Activated naive CD8-positive, alpha-beta T cell treated with anti-CD3 and anti-CD28 coated beads for 36 hours (primary cell): ENCODE results near the gene SMAD6. TPM values are rescaled to one million over a fixed set of nuclear protein-coding genes. Genes with fewer than 3 reads are reported as not detected.

Experiments
- DNase-seq: peaks from one replicate; pipeline ENCODE4 v3.0.0; 2021
- H3K27ac Mint-ChIP-seq: one replicate; pipeline ENCODE4 v1.8.0; 2022; ENCODE audit warnings: mild to moderate bottlenecking, moderate library complexity, mixed read lengths
- H3K27me3 Mint-ChIP-seq: one replicate; pipeline ENCODE4 v1.8.0; 2022; ENCODE audit warnings: mild to moderate bottlenecking, mixed read lengths
- H3K36me3 Mint-ChIP-seq: one replicate; pipeline ENCODE4 v1.8.0; 2021; ENCODE audit warnings: mild to moderate bottlenecking, mixed read lengths
- H3K4me1 Mint-ChIP-seq: one replicate; pipeline ENCODE4 v1.8.0; 2021; ENCODE audit warnings: mixed read lengths
- H3K4me3 Mint-ChIP-seq: one replicate; pipeline ENCODE4 v1.8.0; 2022; ENCODE audit warnings: mild to moderate bottlenecking, moderate library complexity, mixed read lengths
- H3K9me3 Mint-ChIP-seq: one replicate; pipeline ENCODE4 v1.8.0; 2022; ENCODE audit warnings: mixed read lengths
- total RNA-seq, 2 experiments: library from RNA; stranded (reverse); gene quantifications; one replicate each; pipeline ENCODE4 v1.2.3, GENCODE V29; 2021

The SMAD6 gene
- total RNA-seq, 2 experiments from 2014 or later: 0.04 to 0.10 TPM

GRCh38 chr15:66783725-66784124 lies 81.7 kb downstream of the SMAD6 start:
- Mint-ChIP-seq H3K9me3 (no peaks in the 10 kb centered on the region), H3K4me1 (no peaks in the 10 kb centered on the region), H3K27ac (no peak overlapping the region), H3K36me3 (no peaks in the 10 kb centered on the region), H3K27me3 (no peaks in the 10 kb centered on the region), H3K4me3 (no peak overlapping the region)
- no peak for DNase-seq

- H3K27ac Mint-ChIP-seq: no peak overlapping the region
- H3K36me3 Mint-ChIP-seq: no peaks in the 10 kb centered on the region
- H3K9me3 Mint-ChIP-seq: no peaks in the 10 kb centered on the region
- no peak overlapping the region for H3K4me3 Mint-ChIP-seq
- H3K27me3 Mint-ChIP-seq: no peaks in the 10 kb centered on the region
- no peaks in the 10 kb centered on the region for H3K4me1 Mint-ChIP-seq
- no peak for DNase-seq
Observed at GRCh38 chr15:66784174-66784573, 82.1 kb downstream of the SMAD6 start.

- DNase-seq: no peak
- Mint-ChIP-seq H3K4me1 (no peaks in the 10 kb centered on the region), H3K4me3 (no peak overlapping the region), H3K27me3 (no peaks in the 10 kb centered on the region), H3K9me3 (no peaks in the 10 kb centered on the region), H3K36me3 (no peaks in the 10 kb centered on the region), H3K27ac (no peak overlapping the region)
Observed at GRCh38 chr15:66785637-66786036, 83.6 kb downstream of the SMAD6 start.

- Mint-ChIP-seq H3K9me3 (no peaks in the 10 kb centered on the region), H3K27me3 (no peaks in the 10 kb centered on the region), H3K4me1 (no peaks in the 10 kb centered on the region), H3K4me3 (no peak overlapping the region), H3K27ac (no peak overlapping the region), H3K36me3 (no peaks in the 10 kb centered on the region)
- no peak for DNase-seq
Observed at GRCh38 chr15:66786222-66786621, 84.2 kb downstream of the SMAD6 start.

GRCh38 chr15:66786708-66787488 lies 84.9 kb downstream of the SMAD6 start:
- H3K4me1 Mint-ChIP-seq: no peaks in the 10 kb centered on the region
- H3K4me3 Mint-ChIP-seq: no peak overlapping the region
- H3K9me3 Mint-ChIP-seq: no peaks in the 10 kb centered on the region
- no peak overlapping the region for H3K27ac Mint-ChIP-seq
- DNase-seq: no peak
- H3K27me3 Mint-ChIP-seq: no peaks in the 10 kb centered on the region
- H3K36me3 Mint-ChIP-seq: no peaks in the 10 kb centered on the region

GRCh38 chr15:66787489-66787871 lies 85.4 kb downstream of the SMAD6 start:
- no peak overlapping the region for H3K27ac Mint-ChIP-seq
- H3K9me3 Mint-ChIP-seq: no peaks in the 10 kb centered on the region
- H3K4me1 Mint-ChIP-seq: no peaks in the 10 kb centered on the region
- DNase-seq: no peak
- H3K4me3 Mint-ChIP-seq: no peak overlapping the region
- H3K36me3 Mint-ChIP-seq: no peaks in the 10 kb centered on the region
- no peaks in the 10 kb centered on the region for H3K27me3 Mint-ChIP-seq

- no peaks in the 10 kb centered on the region for H3K36me3 Mint-ChIP-seq
- no peaks in the 10 kb centered on the region for H3K4me1 Mint-ChIP-seq
- H3K4me3 Mint-ChIP-seq: no peak overlapping the region
- H3K9me3 Mint-ChIP-seq: no peaks in the 10 kb centered on the region
- DNase-seq: no peak
- H3K27ac Mint-ChIP-seq: no peak overlapping the region
- H3K27me3 Mint-ChIP-seq: no peaks in the 10 kb centered on the region
Observed at GRCh38 chr15:66788024-66788423, 86.0 kb downstream of the SMAD6 start.

- no peak overlapping the region for H3K4me3 Mint-ChIP-seq
- no peaks in the 10 kb centered on the region for H3K27me3 Mint-ChIP-seq
- no peak for DNase-seq
- H3K36me3 Mint-ChIP-seq: no peaks in the 10 kb centered on the region
- no peaks in the 10 kb centered on the region for H3K4me1 Mint-ChIP-seq
- no peak overlapping the region for H3K27ac Mint-ChIP-seq
- no peaks in the 10 kb centered on the region for H3K9me3 Mint-ChIP-seq
Observed at GRCh38 chr15:66789029-66790025, 87.3 kb downstream of the SMAD6 start.

GRCh38 chr15:66795851-66796250 lies 93.8 kb downstream of the SMAD6 start:
- H3K4me1 Mint-ChIP-seq: no peaks in the 10 kb centered on the region
- no peaks in the 10 kb centered on the region for H3K9me3 Mint-ChIP-seq
- H3K4me3 Mint-ChIP-seq: no peak overlapping the region
- H3K36me3 Mint-ChIP-seq: no peaks in the 10 kb centered on the region
- no peaks in the 10 kb centered on the region for H3K27me3 Mint-ChIP-seq
- H3K27ac Mint-ChIP-seq: no peak overlapping the region
- no peak for DNase-seq

- H3K4me3 Mint-ChIP-seq: no peak overlapping the region
- no peaks in the 10 kb centered on the region for H3K9me3 Mint-ChIP-seq
- H3K27me3 Mint-ChIP-seq: no peaks in the 10 kb centered on the region
- no peaks in the 10 kb centered on the region for H3K36me3 Mint-ChIP-seq
- DNase-seq: no peak
- H3K27ac Mint-ChIP-seq: no peak overlapping the region
- no peaks in the 10 kb centered on the region for H3K4me1 Mint-ChIP-seq
Observed at GRCh38 chr15:66796343-66796742, 94.3 kb downstream of the SMAD6 start.

- H3K27ac Mint-ChIP-seq: no peak overlapping the region
- no peaks in the 10 kb centered on the region for H3K27me3 Mint-ChIP-seq
- DNase-seq: no peak
- H3K4me3 Mint-ChIP-seq: no peak overlapping the region
- no peaks in the 10 kb centered on the region for H3K36me3 Mint-ChIP-seq
- no peaks in the 10 kb centered on the region for H3K4me1 Mint-ChIP-seq
- no peaks in the 10 kb centered on the region for H3K9me3 Mint-ChIP-seq
Observed at GRCh38 chr15:66797921-66798320, 95.9 kb downstream of the SMAD6 start.

- H3K27me3 Mint-ChIP-seq: no peaks in the 10 kb centered on the region
- no peak for DNase-seq
Observed at GRCh38 chr15:66798426-66799061, 96.5 kb downstream of the SMAD6 start.

GRCh38 chr15:66799242-66799641 lies 97.2 kb downstream of the SMAD6 start:
- DNase-seq: no peak
- Mint-ChIP-seq H3K9me3 (no peaks in the 10 kb centered on the region), H3K4me1 (no peaks in the 10 kb centered on the region), H3K4me3 (no peak overlapping the region), H3K36me3 (no peaks in the 10 kb centered on the region), H3K27me3 (no peaks in the 10 kb centered on the region), H3K27ac (no peak overlapping the region)

More at GRCh38 chr15:66798426-66799061, 96.5 kb downstream of the SMAD6 start:
- H3K9me3 Mint-ChIP-seq: no peaks in the 10 kb centered on the region
- no peak overlapping the region for H3K4me3 Mint-ChIP-seq
- no peak overlapping the region for H3K27ac Mint-ChIP-seq
- no peaks in the 10 kb centered on the region for H3K4me1 Mint-ChIP-seq
- no peaks in the 10 kb centered on the region for H3K36me3 Mint-ChIP-seq

GRCh38 chr15:66800584-66801235 lies 98.7 kb downstream of the SMAD6 start:
- Mint-ChIP-seq H3K4me1 (no peaks in the 10 kb centered on the region), H3K36me3 (no peaks in the 10 kb centered on the region), H3K27ac (no peak overlapping the region), H3K4me3 (no peak overlapping the region), H3K9me3 (no peaks in the 10 kb centered on the region), H3K27me3 (no peaks in the 10 kb centered on the region)
- DNase-seq: no peak

GRCh38 chr15:66801266-66801665 lies 99.2 kb downstream of the SMAD6 start:
- Mint-ChIP-seq H3K27me3 (no peaks in the 10 kb centered on the region), H3K36me3 (no peaks in the 10 kb centered on the region), H3K27ac (no peak overlapping the region), H3K9me3 (no peaks in the 10 kb centered on the region), H3K4me3 (no peak overlapping the region), H3K4me1 (no peaks in the 10 kb centered on the region)
- DNase-seq: no peak
